Measurements from ENCODE around the gene CIAPIN1.

The CIAPIN1 gene

GRCh38 chr16:57447186-57447962, at the start of gene CIAPIN1, which contains the start of gene COQ9:
TSS of gene CIAPIN1 (minus strand) at chr16:57447385. CDS start at chr16:57440928, 6,457 bp downstream.
TSS of gene COQ9 (plus strand) at chr16:57447479. CDS start at chr16:57447506, 27 bp downstream.
- peak; percentile 93 for DNase-seq

GRCh38 chr16:57493767-57494166, 46.6 kb upstream of the CIAPIN1 start:
- no peak for DNase-seq

DNA sequence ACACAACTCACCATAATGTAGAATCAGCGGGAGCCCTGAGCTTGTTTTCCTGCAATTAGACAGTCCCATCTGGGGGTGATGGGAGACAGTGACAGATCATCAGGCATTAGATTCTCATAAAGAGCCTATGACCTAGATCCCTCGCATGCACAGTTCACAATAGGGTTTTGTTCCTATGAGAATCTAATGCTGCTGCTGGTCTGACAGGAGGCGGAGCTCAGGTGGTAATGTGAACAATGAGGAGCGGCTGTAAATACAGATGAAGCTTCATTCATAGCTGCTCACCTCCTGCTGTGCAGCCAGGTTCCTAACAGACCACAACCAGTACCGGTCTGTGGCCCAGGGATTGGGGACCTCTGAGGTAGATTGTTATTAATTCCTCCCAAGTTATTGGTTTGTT, 42.0 kb upstream of the CIAPIN1 start:
- DNase-seq: no peak

DNA sequence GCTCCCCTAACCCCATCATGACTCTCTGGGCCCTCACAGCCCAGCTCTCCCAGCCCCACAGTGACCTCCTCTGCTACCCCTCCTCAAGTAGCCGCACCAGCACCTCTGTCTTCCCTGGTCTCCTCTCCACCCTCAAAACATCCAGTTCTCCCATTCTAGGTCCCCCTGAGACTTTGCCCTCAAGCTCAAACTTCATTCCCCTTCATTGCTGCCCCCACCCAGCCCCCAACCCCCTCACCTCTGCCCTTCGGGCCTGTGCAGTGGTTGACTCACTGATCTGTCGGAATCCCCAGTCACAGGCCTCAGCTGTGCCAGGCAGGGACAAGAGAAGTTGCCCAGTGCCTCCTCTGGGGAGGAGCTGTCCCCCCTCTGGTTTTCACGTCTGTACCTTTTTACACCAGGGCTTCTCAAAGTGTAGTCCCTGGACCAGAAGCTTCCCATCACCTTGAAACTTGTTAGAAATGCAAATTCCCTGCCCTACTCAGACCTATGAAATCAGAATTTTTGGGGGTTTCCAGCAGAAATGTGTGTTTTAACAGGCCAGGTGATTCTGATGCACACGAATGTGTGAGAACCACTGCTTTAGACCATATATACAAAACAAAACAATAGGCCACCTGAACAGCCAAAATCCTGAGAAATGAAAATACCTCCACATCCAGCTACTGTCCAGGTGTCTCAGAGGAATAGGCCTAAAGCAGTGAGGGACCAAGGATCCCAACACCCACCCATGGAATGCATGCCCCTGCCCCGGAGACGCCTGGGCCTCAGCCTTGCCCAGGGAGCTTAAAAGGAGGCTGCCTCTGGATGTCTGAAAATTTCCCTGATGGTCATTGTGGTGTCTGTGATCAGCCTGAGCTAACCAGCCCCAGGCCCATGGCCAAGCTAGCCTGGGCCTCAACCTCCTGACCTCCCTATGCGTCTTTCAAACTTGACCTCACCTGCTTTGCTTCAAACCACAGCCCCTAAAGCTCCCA, 40.0 kb upstream of the CIAPIN1 start:
- no peak for DNase-seq

DNA sequence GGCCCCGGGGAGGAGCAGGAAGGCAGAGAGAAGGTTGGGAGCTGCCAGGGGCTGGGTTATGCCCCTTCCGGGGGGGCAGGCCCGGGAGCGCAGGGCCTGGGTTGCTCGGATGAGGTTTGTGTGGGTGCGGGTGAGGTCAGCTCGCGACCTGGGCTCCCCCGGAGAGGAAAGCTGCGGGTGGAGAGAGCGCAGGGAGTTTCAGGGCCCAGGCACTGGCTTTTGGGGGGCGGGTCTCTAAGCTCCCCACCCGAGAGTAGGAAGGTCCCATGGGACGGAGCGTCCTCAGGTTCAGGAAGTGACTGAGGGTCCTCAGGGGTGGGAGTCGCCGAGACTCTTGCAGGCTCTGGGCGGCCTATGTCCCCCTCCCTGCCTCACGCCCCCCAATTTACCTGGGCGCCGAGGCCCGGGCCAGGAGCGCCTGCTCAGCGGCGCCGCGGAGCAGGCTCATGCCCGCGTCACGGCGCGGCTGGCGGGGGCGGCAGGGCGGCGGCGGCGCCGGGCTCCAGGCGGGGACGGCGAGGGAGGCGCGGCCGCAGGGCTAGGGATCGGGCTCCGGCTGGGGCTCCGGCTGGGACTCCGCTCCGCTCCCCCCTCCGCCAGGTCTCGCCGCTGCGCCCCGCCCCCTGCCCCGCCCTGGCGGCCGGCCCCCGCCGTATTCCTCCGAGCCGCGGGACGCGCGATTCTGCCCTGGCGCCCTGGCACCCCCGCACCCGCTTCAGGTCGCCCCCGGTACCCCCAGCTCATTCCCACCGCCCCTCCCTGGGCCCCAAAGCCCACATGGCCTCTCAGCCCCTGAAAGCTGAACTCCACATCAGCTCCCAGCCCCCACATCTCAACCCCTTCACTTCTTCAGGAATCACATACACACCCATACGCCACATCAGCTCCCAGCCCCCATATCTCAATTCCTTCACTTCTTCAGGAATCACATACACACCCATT, 39.0 kb upstream of the CIAPIN1 start, which contains the start of gene DOK4:
TSS of gene DOK4 (minus strand) at position 578 of the 942 bp plus-strand sequence. CDS start 6,986 bp downstream, outside the sequence.
- peak; percentile 88 for DNase-seq

DNA sequence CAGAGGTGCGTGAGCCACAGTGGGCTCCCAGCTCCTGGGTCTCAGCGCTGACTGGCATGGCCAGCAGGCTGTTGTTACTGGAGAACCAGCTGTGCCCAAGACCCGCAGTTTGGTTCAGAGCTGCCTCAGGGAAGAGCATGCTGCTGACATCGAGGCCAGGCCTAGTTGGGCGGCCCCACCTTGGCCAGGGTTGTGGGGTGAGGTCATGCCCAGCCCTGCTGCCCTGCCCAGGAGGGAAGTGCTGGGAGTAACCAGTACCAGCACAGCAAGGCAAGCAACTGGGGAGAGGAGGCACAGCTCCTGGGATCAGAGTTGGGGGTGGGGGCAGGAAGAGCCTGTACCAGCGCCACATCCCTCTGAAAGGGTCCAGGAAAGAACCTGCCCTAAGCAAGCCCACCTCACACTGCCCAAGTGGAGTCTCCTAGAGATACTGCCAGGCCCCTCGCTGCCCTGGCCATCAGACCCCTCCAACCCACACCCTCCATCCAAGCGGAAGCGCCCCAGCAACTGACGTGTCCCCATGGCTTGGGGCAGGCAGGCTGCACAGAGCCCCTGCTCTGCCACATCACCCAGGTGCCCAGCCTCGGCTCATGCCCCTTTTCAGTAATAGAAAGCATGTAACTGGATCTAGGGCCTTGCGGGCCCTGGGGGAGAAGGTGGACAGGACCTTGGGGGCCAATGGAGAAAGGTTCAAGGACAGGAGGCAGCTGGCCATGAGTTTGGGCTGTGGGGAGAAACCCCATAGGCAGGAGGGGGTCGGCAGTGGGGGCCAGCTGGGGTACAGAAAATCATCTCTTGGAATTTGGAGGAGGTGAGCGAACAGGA, 38.1 kb upstream of the CIAPIN1 start:
- no peak for DNase-seq

DNA sequence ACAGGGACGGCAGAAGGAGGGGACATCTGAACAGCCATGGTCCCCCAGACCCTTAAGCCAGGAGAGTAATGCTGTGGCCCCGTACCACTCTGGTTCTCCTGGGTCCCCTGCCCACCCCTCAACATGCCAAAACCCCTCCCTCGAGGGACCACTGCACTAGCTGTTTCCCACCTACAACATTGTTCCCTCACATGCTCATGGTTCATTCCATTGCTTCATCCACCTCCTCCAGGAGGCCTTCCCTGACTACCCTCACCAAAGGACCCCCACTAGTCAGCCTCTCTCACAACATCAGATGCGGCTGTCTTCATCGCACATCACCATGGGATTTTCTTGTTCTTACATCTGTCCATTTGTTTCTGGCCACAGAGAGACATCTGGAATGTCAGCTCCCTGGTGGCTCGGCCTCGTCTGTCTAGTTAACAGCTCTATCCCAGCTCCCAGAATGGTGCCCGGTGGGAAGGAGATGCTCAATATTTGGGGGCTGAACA, 37.4 kb upstream of the CIAPIN1 start:
- DNase-seq: no peak

DNA sequence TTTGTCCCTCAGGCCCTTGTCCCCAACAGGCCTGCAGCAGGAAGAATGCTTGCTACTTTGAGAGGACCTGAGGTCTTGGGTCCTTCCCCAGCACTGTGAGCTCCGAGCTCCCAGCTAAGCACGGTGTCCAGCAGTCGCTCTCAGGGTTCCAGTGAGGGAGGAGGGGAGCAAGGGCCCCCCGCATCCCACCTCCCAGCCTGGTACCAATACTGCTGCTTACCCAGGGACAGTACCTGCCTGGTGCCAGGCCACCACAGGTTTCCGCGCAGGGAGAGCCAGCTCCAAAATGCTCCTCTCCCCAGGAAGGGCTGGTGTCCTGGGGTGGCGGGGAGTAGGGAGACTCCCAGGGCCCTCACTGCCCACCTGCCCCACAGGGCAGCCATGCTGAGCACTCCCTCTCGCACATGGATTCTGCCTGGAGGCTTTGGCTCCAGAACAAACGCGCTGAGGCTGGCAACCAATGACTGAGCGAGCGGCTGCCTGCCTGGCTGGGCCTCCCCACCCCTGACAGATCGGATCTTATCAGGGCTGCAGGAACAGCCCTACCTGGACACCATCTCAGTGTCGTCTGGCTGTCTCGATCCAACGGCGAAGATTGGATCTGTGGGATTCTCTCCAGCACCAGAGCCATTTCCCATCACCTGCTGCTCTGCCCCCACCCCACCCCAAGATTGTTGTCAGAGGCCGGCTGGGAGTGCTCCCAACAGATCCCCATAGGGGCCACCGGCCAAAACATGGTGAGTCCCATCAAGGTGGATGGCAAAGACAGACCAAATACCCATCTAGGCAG, 36.7 kb upstream of the CIAPIN1 start:
- DNase-seq: no peak

GRCh38 chr16:57482845-57483545, 35.8 kb upstream of the CIAPIN1 start:
- DNase-seq: no peak

DNA sequence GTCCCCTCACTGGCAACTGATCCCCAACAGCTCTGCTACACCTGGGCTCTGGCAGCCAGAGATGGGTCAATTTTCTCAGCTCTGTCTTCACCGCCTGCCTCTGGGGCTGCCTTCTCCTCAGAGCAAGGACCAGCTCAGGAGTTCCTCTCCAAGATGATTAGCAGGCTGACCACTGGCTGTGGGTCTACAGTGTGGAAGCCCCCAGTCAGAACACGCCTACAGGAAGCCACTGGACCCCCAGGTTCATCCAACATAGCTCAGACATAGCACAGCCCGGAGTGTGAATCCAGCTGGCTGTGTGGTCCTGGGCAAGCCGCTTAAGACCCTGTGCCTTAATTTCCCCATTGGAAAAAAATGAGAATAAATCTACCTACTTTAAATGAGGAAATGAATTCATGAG, 34.2 kb upstream of the CIAPIN1 start:
- DNase-seq: no peak

DNA sequence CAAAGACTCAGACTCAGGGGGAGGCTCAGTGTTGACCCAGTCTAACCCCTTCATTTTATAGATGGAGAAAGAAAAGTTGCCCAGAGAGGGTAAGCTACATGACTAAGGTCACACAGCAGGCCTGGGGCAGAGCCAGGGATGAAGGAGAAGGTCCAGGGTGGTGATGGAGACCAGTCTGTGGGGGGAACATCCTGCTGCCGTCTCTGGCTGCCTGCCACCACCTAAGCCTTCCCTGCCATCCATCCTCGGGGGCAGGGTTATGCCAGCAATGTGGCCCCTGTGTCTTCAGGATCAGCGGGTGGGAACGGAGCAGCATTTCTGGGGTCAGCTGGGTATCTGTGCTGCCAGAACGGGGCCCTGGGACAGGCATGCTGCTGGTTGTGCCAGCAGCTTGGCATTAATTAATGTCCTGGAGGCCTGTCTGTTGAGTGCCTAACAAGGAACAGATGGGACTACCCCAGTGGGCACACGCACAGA, 33.6 kb upstream of the CIAPIN1 start:
- DNase-seq: no peak

- DNase-seq: no peak
Measured at GRCh38 chr16:57479976-57480753, 33.0 kb upstream of the CIAPIN1 start.

GRCh38 chr16:57479205-57479975, 32.2 kb upstream of the CIAPIN1 start:
- no peak for DNase-seq

DNA sequence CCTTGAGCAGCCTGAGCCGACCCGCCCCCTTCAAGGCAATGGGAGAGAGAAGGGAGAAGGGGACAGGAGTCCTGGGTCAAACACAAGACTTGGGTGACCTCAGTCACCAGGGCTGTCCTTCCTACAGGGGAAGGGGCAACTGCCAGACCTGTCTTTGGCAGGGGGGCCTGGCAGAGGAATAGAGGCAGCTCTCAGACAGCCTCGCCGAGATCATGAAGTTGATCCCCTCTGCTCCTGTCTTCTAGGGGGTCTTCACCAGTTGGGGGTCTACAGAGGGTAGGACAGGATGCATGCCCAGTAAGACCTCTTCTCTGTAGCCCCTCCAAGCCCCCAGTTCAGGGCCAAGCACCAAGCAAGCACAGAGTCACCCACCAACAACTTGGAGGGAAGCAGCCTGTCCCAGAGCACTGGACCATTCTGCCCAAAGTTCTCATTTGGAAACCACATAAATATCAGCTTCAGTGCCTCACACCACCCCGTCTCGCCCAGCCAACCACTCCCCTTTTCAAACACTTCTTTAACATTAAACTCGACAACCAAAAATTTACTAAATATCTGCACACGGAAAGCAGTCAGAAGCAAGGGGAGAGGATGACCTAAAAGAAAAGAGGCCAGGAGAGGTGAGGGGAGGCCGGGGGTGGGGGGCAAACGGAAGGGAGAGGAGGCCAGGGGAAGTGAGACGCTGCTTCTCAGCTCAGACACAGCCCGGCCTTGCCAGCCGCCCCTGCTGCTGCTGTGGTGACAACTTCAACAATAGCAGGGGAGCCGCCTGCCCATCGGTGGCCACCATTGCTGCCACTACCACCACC, 31.4 kb upstream of the CIAPIN1 start:
- no peak for DNase-seq

DNA sequence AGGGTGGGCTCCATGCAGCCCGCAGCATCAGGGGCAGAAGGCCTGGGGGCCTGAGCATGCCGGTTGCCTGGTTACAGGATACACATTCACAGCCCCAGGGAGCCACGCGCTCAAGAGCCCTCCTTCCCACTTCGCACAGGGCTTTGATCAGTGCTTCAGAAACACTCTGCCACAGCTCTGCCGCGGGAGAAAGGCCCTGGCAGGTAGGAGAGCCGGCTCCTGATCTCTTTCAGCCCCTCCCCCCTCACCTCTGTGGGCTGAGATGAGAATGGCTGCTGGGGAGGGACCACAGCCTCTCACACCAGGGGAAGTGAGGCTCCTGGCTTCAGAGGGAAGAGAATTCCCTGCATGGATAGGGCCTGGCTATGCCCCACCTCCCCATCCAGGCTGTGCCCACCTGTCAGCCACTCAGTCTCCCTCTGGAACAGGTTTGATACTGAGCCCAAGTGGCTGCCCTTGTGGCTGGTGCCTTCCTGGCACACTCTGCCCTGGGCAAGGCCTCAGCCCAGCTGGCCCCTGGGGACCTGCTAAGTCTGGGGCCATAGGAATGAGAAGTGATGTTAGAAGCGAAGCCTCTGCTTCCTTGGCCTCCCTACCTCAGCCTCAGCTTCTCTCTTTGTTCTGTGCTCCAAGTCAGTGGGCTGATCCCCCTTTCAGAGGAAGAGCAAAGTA, 30.5 kb upstream of the CIAPIN1 start:
- DNase-seq: no peak

Measured in CD4-positive, alpha-beta T cell treated with Interleukin-6 for 4 hours (primary cell).